ENCODE measurements around the gene SMAD7. TPM values are rescaled to one million over a fixed set of nuclear protein-coding genes. Genes with fewer than 3 reads are reported as not detected.
A peak's percentile ranks its signal among the peaks of the same experiment; 100 is the strongest.

The SMAD7 gene, protein sequence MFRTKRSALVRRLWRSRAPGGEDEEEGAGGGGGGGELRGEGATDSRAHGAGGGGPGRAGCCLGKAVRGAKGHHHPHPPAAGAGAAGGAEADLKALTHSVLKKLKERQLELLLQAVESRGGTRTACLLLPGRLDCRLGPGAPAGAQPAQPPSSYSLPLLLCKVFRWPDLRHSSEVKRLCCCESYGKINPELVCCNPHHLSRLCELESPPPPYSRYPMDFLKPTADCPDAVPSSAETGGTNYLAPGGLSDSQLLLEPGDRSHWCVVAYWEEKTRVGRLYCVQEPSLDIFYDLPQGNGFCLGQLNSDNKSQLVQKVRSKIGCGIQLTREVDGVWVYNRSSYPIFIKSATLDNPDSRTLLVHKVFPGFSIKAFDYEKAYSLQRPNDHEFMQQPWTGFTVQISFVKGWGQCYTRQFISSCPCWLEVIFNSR
- 89.7 TPM for total RNA-seq

GRCh38 chr18:48950536-48951447 is at the start of gene SMAD7:
SMAD7 (minus strand) TSS chr18:48950965; CDS start chr18:48950424, 541 bp downstream.
- Histone ChIP-seq H3K27me3 (ENCODE audit: insufficient read depth, low read length) (no peaks in the 10 kb centered on the region), H3K4me3 (ENCODE audit: low read length) (peak within 1 kb of the TSS; percentile 69), H3K9me3 (ENCODE audit: low read depth, low read length) (no peaks in the 10 kb centered on the region), H3K4me1 (ENCODE audit: insufficient read depth, low read length) (peaks cover 52% of the 10 kb centered on the region)

DNA sequence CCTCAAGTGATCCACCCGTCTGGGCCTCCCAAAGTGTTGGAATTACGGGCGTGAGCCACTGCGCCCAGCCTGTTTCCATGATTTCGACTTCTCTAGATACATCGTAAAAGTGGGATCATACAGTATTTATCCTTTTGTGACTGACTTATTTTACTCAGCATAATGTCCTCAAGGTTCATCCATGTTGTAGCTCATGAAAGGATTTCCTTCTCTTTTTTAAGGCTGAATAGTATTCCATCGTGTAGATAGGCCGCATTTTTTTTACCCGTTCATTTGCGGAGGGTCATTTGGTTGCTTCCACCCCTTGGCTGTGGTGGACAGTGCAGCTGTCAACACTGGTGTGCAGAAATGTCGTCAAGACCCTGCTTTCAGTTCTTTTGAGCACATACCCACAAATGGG is 48.8 kb upstream of the SMAD7 start:
- Histone ChIP-seq H3K4me1 (ENCODE audit: insufficient read depth, low read length) (peaks cover 16% of the 10 kb centered on the region), H3K4me3 (ENCODE audit: low read length) (no peak overlapping the region), H3K9me3 (ENCODE audit: low read depth, low read length) (no peaks in the 10 kb centered on the region), H3K27me3 (ENCODE audit: insufficient read depth, low read length) (no peaks in the 10 kb centered on the region)

DNA sequence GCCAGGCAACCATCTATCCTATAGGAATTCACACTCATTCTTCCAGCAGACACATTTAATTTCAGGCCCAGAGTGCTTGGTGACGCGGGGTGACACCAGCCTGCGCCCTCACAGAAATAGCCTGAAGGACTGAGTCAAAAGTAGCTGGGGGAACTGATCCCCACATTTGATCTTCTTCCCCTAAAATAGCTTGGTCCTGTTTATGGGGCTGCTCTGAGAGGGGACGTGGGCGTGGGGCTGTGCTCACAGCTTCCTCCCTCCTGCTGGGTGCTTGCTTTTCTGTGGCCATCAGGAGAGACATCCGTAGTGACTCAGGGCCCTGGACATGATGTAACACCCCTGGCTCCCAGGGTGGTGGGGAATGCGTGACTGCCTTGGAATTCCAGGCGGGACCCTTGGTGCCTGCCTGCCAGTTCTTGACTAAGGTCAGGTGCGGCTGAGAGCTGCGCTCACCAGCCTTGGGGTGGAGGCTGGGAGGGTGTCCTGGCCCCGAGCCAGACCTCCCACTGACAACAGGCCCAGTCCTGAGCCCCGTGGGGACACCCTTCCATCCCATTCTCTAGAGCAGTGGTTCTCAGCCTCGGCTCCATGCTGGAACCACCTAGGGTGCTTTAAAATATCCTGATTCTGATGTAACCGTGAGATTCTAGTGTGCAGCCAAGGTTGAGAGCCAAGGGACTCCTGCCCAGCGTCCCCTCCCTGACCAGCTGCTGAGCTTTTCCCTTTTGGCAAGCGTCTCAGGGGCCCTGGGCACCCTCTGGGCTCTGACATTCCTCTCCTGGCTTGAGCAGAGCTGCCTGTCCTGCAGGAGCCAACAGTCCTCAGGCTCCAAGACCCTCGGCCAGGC is 47.4 kb upstream of the SMAD7 start:
- no peaks in the 10 kb centered on the region for H3K27me3 ChIP-seq (ENCODE audit: insufficient read depth, low read length)
- H3K4me3 ChIP-seq (ENCODE audit: low read length): no peak overlapping the region
- peaks cover 19% of the 10 kb centered on the region for H3K4me1 ChIP-seq (ENCODE audit: insufficient read depth, low read length)
- H3K9me3 ChIP-seq (ENCODE audit: low read depth, low read length): no peaks in the 10 kb centered on the region

DNA sequence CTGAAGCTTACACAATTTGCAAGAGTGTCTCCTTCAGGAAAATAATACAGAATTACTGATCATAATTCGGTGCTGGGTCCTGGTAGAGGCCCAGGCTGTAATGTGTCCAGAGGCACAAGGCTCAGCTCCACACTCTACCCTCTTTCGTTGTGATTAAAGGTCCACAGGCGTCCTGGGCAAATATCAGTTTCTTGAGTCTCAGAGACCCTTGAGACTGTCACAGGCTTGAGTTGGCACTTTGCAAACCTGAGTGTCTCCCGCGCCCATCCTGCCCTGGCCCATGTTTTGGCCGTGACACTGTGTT is 46.9 kb upstream of the SMAD7 start:
- Histone ChIP-seq H3K9me3 (ENCODE audit: low read depth, low read length) (no peaks in the 10 kb centered on the region), H3K27me3 (ENCODE audit: insufficient read depth, low read length) (no peaks in the 10 kb centered on the region), H3K4me3 (ENCODE audit: low read length) (no peak overlapping the region), H3K4me1 (ENCODE audit: insufficient read depth, low read length) (peaks cover 25% of the 10 kb centered on the region)

DNA sequence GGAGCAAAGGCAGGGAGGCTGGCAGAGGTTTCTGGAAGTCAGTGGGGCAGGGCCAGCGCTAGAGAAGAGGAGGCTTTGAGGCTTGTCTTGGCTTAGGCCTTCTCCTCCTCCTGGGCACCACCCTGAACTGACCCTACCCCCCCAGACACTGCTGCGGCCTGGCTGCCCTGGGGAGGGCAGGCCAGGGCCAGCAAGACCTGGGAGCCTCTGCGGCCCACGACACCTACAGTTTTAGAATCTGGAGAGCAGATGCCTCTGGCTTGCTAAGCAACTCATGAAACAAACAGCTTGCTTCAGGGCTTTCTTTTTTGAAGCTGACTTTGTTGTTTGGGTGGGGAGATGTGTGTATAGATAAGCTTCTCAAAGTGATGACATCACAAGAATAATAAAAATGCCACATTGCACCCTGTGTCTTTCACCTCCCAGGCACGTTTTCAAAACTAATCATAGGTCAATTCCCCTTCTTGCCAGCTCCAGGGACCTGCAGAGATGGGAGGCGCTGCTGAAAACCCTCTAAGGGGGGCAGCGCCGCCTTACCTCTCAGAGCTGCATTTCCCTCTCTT is 46.2 kb upstream of the SMAD7 start:
- Histone ChIP-seq H3K9me3 (ENCODE audit: low read depth, low read length) (no peaks in the 10 kb centered on the region), H3K27me3 (ENCODE audit: insufficient read depth, low read length) (no peaks in the 10 kb centered on the region), H3K4me1 (ENCODE audit: insufficient read depth, low read length) (peaks cover 31% of the 10 kb centered on the region), H3K4me3 (ENCODE audit: low read length) (no peak overlapping the region)

DNA sequence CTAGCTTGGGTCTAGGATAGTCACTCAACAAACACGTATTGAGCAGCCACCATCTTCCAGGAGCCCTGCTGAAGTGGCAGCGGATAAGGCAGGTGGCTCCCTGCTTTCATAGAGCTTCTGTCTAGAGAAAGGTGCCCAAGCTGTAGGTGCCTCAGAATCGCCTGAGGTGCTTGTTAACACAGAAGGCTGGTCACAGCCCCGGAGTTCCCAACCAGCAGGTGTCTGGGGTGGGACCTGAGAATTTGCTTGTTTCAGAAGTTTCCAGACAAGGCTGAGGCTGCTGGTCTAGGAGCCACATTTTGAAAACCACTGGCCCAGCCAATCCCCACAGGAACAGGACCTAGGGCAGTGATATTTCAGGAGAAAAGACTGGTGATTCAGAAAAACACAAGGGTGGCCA is 45.3 kb upstream of the SMAD7 start:
- peaks cover 32% of the 10 kb centered on the region for H3K4me1 ChIP-seq (ENCODE audit: insufficient read depth, low read length)
- no peaks in the 10 kb centered on the region for H3K27me3 ChIP-seq (ENCODE audit: insufficient read depth, low read length)
- H3K4me3 ChIP-seq (ENCODE audit: low read length): no peak overlapping the region
- H3K9me3 ChIP-seq (ENCODE audit: low read depth, low read length): no peaks in the 10 kb centered on the region

- peaks cover 35% of the 10 kb centered on the region for H3K4me1 ChIP-seq (ENCODE audit: insufficient read depth, low read length)
- no peak overlapping the region for H3K4me3 ChIP-seq (ENCODE audit: low read length)
- H3K9me3 ChIP-seq (ENCODE audit: low read depth, low read length): no peaks in the 10 kb centered on the region
- no peaks in the 10 kb centered on the region for H3K27me3 ChIP-seq (ENCODE audit: insufficient read depth, low read length)
Measured at GRCh38 chr18:48994926-48995835, 44.4 kb upstream of the SMAD7 start.

DNA sequence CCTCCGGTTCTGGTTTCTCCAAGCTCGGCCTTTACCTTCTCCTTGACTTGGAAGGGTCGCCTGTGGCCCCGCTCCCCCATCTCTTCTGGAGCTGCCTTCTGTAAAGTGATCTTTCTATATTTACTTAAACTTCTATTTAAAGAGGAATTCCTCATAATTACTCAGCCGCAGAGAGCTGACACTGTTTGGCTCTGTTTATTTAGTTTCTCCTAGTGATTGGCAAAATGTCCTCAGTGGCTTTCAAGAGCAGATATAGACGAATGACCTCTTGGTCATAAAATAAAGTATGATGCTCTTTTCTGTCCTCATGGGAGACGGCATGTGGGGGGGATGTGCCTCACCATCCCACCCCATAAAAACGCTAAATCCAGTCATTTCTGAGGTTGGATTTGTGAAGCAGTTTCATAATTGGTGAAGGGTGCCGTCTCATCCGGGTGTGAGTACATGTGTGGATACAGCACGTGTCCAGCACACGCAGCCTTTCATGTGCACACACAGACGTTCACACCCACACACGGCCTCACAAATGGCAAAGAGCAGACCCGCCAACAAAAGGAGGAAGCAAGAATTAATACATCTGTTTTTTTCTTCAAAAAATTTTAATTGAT is 43.4 kb upstream of the SMAD7 start:
- H3K27me3 ChIP-seq (ENCODE audit: insufficient read depth, low read length): no peaks in the 10 kb centered on the region
- H3K4me3 ChIP-seq (ENCODE audit: low read length): no peak overlapping the region
- no peaks in the 10 kb centered on the region for H3K9me3 ChIP-seq (ENCODE audit: low read depth, low read length)
- H3K4me1 ChIP-seq (ENCODE audit: insufficient read depth, low read length): peaks cover 35% of the 10 kb centered on the region

DNA sequence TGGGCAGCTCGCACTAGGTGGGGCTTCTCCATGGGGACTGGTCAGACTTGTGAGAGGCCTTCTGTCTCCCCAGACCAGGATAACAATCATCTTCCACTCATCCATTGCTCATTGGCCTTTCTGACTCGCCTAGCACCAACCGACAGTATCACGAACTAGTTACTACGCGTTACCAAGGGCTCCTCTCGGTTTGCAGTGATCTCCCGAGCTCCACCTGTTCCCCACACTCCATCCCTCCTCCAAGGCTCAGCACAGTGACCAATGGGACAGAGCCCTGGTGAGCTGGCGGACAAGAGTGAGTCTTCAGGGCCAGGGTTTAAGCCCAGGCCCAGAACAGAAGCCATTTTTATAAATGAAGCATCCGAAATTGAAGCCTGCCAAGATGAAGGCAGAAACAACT is 42.8 kb upstream of the SMAD7 start:
- Histone ChIP-seq H3K27me3 (ENCODE audit: insufficient read depth, low read length) (no peaks in the 10 kb centered on the region), H3K9me3 (ENCODE audit: low read depth, low read length) (no peaks in the 10 kb centered on the region), H3K4me1 (ENCODE audit: insufficient read depth, low read length) (peaks cover 35% of the 10 kb centered on the region), H3K4me3 (ENCODE audit: low read length) (no peak overlapping the region)

DNA sequence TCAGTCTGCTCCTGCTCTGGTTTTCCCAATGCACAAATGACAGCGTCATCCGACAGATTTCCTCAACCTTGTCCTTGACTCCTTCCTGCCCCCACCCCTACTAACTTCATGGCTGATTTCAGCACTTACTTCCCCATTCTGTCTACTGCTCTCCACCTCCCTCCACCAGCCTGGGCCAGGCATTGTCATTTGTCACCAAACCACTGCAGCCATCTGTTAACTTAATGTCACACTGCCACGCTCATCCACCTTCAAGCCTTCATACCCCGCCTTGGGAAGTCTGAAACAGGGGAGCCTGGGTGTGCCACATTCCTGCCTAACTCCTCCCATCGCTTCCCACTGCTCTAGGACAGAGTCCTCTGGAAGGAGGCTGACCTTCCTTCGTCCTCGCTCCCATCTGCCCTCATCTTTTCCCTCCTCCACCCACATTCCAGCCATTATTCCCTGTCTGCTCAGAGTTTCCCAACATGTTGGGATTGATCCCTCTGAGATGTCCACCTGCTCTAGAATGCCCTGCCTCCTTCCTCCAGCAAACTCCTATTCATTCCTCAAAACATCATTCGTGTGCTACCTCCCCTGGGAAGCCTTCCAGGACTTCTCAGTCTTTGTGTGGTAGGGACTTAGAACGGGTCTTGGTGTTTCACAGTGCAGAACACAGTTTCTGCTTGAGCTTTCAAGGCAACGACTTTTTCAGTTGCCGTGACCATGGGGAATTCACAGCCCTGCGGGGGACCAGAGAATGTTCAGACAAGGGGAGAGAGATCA is 42.2 kb upstream of the SMAD7 start:
- peaks cover 35% of the 10 kb centered on the region for H3K4me1 ChIP-seq (ENCODE audit: insufficient read depth, low read length)
- no peaks in the 10 kb centered on the region for H3K27me3 ChIP-seq (ENCODE audit: insufficient read depth, low read length)
- no peaks in the 10 kb centered on the region for H3K9me3 ChIP-seq (ENCODE audit: low read depth, low read length)
- no peak overlapping the region for H3K4me3 ChIP-seq (ENCODE audit: low read length)

DNA sequence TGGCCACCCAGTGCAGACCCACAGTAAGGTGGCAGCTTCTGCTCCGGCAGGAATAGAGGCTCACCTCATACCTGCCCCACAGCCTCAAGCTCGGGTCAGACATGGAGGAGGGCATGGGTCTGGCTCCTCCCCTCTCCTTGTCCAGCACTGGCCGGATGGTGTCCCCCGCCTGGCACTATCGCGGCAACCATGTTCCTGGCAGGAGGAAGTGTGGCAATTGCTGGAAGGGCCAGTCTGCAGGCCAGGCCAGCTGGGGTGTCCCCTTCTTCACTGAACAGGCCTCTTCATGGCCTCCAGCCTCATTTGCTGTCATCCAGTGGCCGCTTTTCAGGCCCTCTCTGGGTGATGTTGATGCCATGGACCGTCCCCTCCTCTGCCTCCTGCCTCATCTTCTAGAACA is 41.4 kb upstream of the SMAD7 start:
- H3K4me1 ChIP-seq (ENCODE audit: insufficient read depth, low read length): peaks cover 27% of the 10 kb centered on the region
- H3K9me3 ChIP-seq (ENCODE audit: low read depth, low read length): no peaks in the 10 kb centered on the region
- no peaks in the 10 kb centered on the region for H3K27me3 ChIP-seq (ENCODE audit: insufficient read depth, low read length)
- no peak overlapping the region for H3K4me3 ChIP-seq (ENCODE audit: low read length)

- Histone ChIP-seq H3K27me3 (ENCODE audit: insufficient read depth, low read length) (no peaks in the 10 kb centered on the region), H3K4me3 (ENCODE audit: low read length) (no peak overlapping the region), H3K9me3 (ENCODE audit: low read depth, low read length) (no peaks in the 10 kb centered on the region), H3K4me1 (ENCODE audit: insufficient read depth, low read length) (peaks cover 22% of the 10 kb centered on the region)
Measured at GRCh38 chr18:48991676-48992075, 40.9 kb upstream of the SMAD7 start.

- H3K4me1 ChIP-seq (ENCODE audit: insufficient read depth, low read length): peaks cover 19% of the 10 kb centered on the region
- H3K4me3 ChIP-seq (ENCODE audit: low read length): no peak overlapping the region
- no peaks in the 10 kb centered on the region for H3K27me3 ChIP-seq (ENCODE audit: insufficient read depth, low read length)
- H3K9me3 ChIP-seq (ENCODE audit: low read depth, low read length): no peaks in the 10 kb centered on the region
Measured at GRCh38 chr18:48991319-48991660, 40.5 kb upstream of the SMAD7 start.

Data from mononuclear cell (primary cell).